HepG2 (cell line): Measurements from ENCODE around the gene GALNT18. TPM values are rescaled to one million over a fixed set of nuclear protein-coding genes. Genes with fewer than 3 reads are reported as not detected.

ENCODE experiments used
- SNRNP70 ChIP-seq: fragments of 200-400 bp; formaldehyde crosslinking; IDR thresholded peaks from 2 replicates; pipeline ENCODE4 v1.6.1; 2017; ENCODE audit warnings: mild to moderate bottlenecking, low read depth, low read length, moderate library complexity
- ZNF720 ChIP-seq: sonication (generic); formaldehyde crosslinking; IDR thresholded peaks from 2 replicates; pipeline ENCODE4 v1.4.0; 2020; ENCODE audit warnings: missing genetic modification reagents
- polyA plus RNA-seq, 8 experiments: library from polyadenylated mRNA; depleted of rRNA in 3 of 8; stranded (reverse) in 7 of 8; unstranded in 1 of 8; fragments of >200 nt; fragmentation: Illumina TruSeq in 4 of 8; extraction: Trizol in 4 of 8; gene quantifications; 2 replicates each; pipeline versions ENCODE4 v1.2.1 to v1.2.3, GENCODE V29; 2011 to 2016; ENCODE audit warnings: low read depth in 4 of 8, missing spikeins in 1 of 8, mixed read lengths in 1 of 8; ENCODE audit not compliant: insufficient read depth in 1 of 8
- total RNA-seq, 5 experiments: library from RNA; depleted of rRNA; stranded (reverse); fragments of >200 nt; fragmentation: Illumina TruSeq; extraction: Trizol; gene quantifications; 2 replicates each; pipeline ENCODE4 v1.2.3, GENCODE V29; 2016; ENCODE audit warnings: low read depth in 1 of 5
- TF ChIP-seq, protein P1 (sequence below): sonication (generic); formaldehyde crosslinking; IDR thresholded peaks from 2 replicates; pipeline ENCODE4 v1.5.1; 2020; ENCODE audit warnings: mild to moderate bottlenecking, moderate library complexity, missing genetic modification reagents
- TF ChIP-seq, protein P2 (sequence below): sonication (generic); formaldehyde crosslinking; conservative IDR thresholded peaks from 2 replicates; pipeline ENCODE4 v1.4.0; 2020; ENCODE audit warnings: missing genetic modification reagents
- TF ChIP-seq, protein P3 (sequence below): sonication (generic); formaldehyde crosslinking; IDR thresholded peaks from 2 replicates; pipeline ENCODE4 v1.5.1; 2020; ENCODE audit warnings: missing genetic modification reagents, mild to moderate bottlenecking, borderline replicate concordance
- TF ChIP-seq, protein P4 (sequence below): IDR thresholded peaks from 2 replicates; pipeline ENCODE4 v1.6.1; 2016
- TF ChIP-seq, protein P5 (sequence below): sonication (generic); formaldehyde crosslinking; conservative IDR thresholded peaks from 2 replicates; pipeline ENCODE4 v1.4.0; 2020; ENCODE audit warnings: missing genetic modification reagents

The GALNT18 gene
- total and polyA plus RNA-seq, 2 of the 13 experiments (the other 11 are each of a cell fraction or from before 2014, with no cell fraction given), result 0.11 TPM; not detected in 1

- TF ChIP-seq, protein P1, sequence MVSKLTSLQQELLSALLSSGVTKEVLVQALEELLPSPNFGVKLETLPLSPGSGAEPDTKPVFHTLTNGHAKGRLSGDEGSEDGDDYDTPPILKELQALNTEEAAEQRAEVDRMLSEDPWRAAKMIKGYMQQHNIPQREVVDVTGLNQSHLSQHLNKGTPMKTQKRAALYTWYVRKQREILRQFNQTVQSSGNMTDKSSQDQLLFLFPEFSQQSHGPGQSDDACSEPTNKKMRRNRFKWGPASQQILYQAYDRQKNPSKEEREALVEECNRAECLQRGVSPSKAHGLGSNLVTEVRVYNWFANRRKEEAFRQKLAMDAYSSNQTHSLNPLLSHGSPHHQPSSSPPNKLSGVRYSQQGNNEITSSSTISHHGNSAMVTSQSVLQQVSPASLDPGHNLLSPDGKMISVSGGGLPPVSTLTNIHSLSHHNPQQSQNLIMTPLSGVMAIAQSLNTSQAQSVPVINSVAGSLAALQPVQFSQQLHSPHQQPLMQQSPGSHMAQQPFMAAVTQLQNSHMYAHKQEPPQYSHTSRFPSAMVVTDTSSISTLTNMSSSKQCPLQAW, result no peak
- TF ChIP-seq, protein P2, sequence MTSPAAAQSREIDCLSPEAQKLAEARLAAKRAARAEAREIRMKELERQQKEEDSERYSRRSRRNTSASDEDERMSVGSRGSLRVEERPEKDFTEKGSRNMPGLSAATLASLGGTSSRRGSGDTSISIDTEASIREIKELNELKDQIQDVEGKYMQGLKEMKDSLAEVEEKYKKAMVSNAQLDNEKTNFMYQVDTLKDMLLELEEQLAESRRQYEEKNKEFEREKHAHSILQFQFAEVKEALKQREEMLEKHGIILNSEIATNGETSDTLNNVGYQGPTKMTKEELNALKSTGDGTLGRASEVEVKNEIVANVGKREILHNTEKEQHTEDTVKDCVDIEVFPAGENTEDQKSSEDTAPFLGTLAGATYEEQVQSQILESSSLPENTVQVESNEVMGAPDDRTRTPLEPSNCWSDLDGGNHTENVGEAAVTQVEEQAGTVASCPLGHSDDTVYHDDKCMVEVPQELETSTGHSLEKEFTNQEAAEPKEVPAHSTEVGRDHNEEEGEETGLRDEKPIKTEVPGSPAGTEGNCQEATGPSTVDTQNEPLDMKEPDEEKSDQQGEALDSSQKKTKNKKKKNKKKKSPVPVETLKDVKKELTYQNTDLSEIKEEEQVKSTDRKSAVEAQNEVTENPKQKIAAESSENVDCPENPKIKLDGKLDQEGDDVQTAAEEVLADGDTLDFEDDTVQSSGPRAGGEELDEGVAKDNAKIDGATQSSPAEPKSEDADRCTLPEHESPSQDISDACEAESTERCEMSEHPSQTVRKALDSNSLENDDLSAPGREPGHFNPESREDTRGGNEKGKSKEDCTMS (CRISPR knock-in tag), result no peak
- TF ChIP-seq, protein P3, sequence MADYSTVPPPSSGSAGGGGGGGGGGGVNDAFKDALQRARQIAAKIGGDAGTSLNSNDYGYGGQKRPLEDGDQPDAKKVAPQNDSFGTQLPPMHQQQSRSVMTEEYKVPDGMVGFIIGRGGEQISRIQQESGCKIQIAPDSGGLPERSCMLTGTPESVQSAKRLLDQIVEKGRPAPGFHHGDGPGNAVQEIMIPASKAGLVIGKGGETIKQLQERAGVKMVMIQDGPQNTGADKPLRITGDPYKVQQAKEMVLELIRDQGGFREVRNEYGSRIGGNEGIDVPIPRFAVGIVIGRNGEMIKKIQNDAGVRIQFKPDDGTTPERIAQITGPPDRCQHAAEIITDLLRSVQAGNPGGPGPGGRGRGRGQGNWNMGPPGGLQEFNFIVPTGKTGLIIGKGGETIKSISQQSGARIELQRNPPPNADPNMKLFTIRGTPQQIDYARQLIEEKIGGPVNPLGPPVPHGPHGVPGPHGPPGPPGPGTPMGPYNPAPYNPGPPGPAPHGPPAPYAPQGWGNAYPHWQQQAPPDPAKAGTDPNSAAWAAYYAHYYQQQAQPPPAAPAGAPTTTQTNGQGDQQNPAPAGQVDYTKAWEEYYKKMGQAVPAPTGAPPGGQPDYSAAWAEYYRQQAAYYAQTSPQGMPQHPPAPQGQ (CRISPR knock-in tag), result no peak
- TF ChIP-seq SNRNP70, result no peak
- TF ChIP-seq, protein P4, sequence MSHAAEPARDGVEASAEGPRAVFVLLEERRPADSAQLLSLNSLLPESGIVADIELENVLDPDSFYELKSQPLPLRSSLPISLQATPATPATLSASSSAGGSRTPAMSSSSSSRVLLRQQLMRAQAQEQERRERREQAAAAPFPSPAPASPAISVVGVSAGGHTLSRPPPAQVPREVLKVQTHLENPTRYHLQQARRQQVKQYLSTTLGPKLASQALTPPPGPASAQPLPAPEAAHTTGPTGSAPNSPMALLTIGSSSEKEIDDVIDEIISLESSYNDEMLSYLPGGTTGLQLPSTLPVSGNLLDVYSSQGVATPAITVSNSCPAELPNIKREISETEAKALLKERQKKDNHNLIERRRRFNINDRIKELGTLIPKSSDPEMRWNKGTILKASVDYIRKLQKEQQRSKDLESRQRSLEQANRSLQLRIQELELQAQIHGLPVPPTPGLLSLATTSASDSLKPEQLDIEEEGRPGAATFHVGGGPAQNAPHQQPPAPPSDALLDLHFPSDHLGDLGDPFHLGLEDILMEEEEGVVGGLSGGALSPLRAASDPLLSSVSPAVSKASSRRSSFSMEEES (CRISPR knock-in tag), result no peak
- TF ChIP-seq ZNF720 (CRISPR knock-in tag), result no peak
- TF ChIP-seq, protein P5, sequence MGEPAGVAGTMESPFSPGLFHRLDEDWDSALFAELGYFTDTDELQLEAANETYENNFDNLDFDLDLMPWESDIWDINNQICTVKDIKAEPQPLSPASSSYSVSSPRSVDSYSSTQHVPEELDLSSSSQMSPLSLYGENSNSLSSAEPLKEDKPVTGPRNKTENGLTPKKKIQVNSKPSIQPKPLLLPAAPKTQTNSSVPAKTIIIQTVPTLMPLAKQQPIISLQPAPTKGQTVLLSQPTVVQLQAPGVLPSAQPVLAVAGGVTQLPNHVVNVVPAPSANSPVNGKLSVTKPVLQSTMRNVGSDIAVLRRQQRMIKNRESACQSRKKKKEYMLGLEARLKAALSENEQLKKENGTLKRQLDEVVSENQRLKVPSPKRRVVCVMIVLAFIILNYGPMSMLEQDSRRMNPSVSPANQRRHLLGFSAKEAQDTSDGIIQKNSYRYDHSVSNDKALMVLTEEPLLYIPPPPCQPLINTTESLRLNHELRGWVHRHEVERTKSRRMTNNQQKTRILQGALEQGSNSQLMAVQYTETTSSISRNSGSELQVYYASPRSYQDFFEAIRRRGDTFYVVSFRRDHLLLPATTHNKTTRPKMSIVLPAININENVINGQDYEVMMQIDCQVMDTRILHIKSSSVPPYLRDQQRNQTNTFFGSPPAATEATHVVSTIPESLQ, result no peak
These were observed 247.3 kb downstream of the GALNT18 start (continued) for GRCh38 chr11:11374358-11375148.
